Activated naive CD4-positive, alpha-beta T cell treated with anti-CD3 and anti-CD28 coated beads for 36 hours (primary cell): ENCODE results near the gene SCFD2. TPM values are rescaled to one million over a fixed set of nuclear protein-coding genes. Genes with fewer than 3 reads are reported as not detected.

Source experiments
- CTCF ChIA-PET: fragments of 350-600 bp; sonication (Branson Sonifier 250); formaldehyde crosslinking; loops from one replicate; lab custom pipeline; 2021; ENCODE audit warnings: antibody characterized with exemption; lab: Charles Lee
- DNase-seq: peaks from one replicate; pipeline ENCODE4 v3.0.0-alpha.2; 2020
- H3K27ac Mint-ChIP-seq: one replicate; pipeline ENCODE4 v1.8.0; 2021; ENCODE audit warnings: mild to moderate bottlenecking, mixed read lengths
- H3K27me3 Mint-ChIP-seq: one replicate; pipeline ENCODE4 v1.8.0; 2021; ENCODE audit warnings: low read depth, mixed read lengths
- H3K36me3 Mint-ChIP-seq: one replicate; pipeline ENCODE4 v1.8.0; 2021; ENCODE audit warnings: low read depth, mixed read lengths
- H3K4me1 Mint-ChIP-seq: one replicate; pipeline ENCODE4 v1.8.0; 2021; ENCODE audit warnings: low read depth, mixed read lengths
- H3K4me3 Mint-ChIP-seq: one replicate; pipeline ENCODE4 v1.8.0; 2021; ENCODE audit warnings: mild to moderate bottlenecking, moderate library complexity, mixed read lengths
- H3K9me3 Mint-ChIP-seq: one replicate; pipeline ENCODE4 v1.8.0; 2021; ENCODE audit warnings: mixed read lengths
- intact Hi-C: fragments of 100-400 bp; cut with micrococcal nuclease; formaldehyde crosslinking; loops from one replicate; pipeline ENCODE4 v1.15.1; 2023
- total RNA-seq, 2 experiments: library from RNA; stranded (reverse); gene quantifications; one replicate each; pipeline ENCODE4 v1.2.3, GENCODE V29; 2021

SCFD2 gene
- total RNA-seq, 2 experiments from 2014 or later: 14.3 to 15.1 TPM

DNA sequence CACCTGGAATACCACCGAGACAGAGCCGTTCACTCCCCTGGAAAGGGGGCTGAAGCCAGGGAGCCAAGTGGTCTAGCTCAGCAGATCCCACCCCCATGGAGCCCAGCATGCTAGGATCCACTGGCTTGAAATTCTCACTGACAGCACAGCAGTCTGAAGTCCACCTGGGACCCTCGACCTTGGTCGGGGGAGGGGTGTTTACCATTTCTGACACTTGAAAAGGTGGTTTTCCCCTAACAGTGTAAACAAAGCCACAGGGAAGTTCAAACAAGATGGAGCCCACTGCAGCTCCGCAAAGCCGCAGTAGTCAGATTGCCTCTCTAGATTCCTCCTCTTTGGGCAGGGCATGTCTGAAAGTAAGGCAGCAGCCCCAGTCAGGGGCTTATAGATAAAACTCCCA is 260.5 kb downstream of the SCFD2 start:
- no peak for DNase-seq
- Mint-ChIP-seq H3K4me1 (peaks cover 19% of the 10 kb centered on the region), H3K27ac (no peak overlapping the region), H3K27me3 (no peaks in the 10 kb centered on the region), H3K4me3 (no peak overlapping the region), H3K36me3 (peaks cover 59% of the 10 kb centered on the region), H3K9me3 (peaks cover 16% of the 10 kb centered on the region)
- CTCF ChIA-PET: no interaction called here
- intact Hi-C loops: no loop called here

GRCh38 chr4:53103481-53103880 is 262.4 kb downstream of the SCFD2 start:
- CTCF ChIA-PET: no interaction called here

GRCh38 chr4:53101191-53101581 is 264.7 kb downstream of the SCFD2 start:
- H3K27me3 Mint-ChIP-seq: no peaks in the 10 kb centered on the region
- peaks cover 13% of the 10 kb centered on the region for H3K4me1 Mint-ChIP-seq
- DNase-seq: no peak
- CTCF ChIA-PET: no interaction called here
- peaks cover 44% of the 10 kb centered on the region for H3K36me3 Mint-ChIP-seq
- H3K27ac Mint-ChIP-seq: peak overlapping the region; percentile 55
- peaks cover 8% of the 10 kb centered on the region for H3K9me3 Mint-ChIP-seq
- no peak overlapping the region for H3K4me3 Mint-ChIP-seq
- intact Hi-C loops: loop anchor here (1.0 kb wide), 2 partner anchors 12 to 31 kb away; no protein-coding TSS in a partner anchor

More at GRCh38 chr4:53103481-53103880, 262.4 kb downstream of the SCFD2 start:
- Mint-ChIP-seq H3K36me3 (peaks cover 55% of the 10 kb centered on the region), H3K9me3 (peaks cover 15% of the 10 kb centered on the region), H3K4me1 (peaks cover 16% of the 10 kb centered on the region), H3K27me3 (no peaks in the 10 kb centered on the region), H3K4me3 (no peak overlapping the region), H3K27ac (no peak overlapping the region)
- DNase-seq: no peak
- intact Hi-C loops: no loop called here

DNA sequence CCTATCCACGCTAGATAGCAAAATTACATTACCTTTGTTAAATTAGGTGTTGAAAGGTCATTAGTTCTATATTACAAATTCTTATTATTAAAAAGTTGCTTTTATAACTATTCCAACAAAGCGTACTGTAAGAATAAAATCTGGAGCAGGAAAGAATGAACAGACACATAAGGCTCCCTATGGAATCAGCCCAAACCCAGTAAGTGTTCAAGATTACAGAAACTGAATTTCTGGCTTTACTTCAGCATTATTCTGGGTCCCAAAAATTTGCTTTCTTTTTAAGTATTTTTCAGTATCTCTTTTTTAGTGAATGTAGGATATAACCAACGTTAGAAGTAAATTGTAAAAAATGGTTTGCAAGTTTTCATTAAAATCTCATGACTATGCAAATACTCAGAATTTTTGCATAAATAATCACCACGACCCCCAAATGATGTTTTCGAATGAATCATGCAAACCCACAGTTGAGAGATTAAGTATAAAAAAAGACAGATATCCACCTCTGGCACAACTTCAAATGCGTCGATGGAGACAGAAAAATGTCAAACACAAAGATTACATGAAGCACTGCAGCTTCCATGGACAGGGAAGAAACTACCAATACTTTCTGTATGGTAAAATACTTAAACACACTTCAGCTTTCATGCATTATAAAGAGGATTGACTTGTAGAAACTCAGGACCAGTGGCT is 265.2 kb downstream of the SCFD2 start:
- CTCF ChIA-PET: no interaction called here
- H3K36me3 Mint-ChIP-seq: peaks cover 41% of the 10 kb centered on the region
- intact Hi-C loops: loop anchor here (1.0 kb wide), 2 partner anchors 13 to 32 kb away; no protein-coding TSS in a partner anchor
- H3K27ac Mint-ChIP-seq: peak overlapping the region; percentile 55
- peaks cover 13% of the 10 kb centered on the region for H3K4me1 Mint-ChIP-seq
- H3K4me3 Mint-ChIP-seq: no peak overlapping the region
- H3K27me3 Mint-ChIP-seq: no peaks in the 10 kb centered on the region
- H3K9me3 Mint-ChIP-seq: peaks cover 8% of the 10 kb centered on the region
- DNase-seq: no peak

DNA sequence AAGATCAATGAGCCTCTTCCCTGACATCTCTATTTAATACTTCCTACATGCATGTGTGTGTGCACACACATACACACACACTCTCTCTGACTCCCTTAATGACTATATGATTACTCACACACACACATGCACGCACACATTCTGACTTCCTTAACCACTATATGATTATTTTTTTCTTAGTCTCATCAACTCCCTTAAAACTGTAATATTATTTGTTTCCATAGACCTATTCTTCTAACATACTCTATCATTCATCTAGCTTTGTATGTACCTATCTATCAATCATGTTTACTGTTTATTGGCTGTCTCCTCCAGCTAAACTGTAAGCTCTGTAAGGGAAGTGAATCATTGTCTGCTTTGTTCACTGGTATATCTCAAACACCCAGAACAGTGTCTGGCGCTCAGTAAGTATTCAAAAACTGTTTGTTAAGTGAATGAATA is 267.2 kb downstream of the SCFD2 start:
- Mint-ChIP-seq H3K9me3 (peaks cover 17% of the 10 kb centered on the region), H3K4me1 (peaks cover 13% of the 10 kb centered on the region), H3K27ac (no peak overlapping the region), H3K27me3 (no peaks in the 10 kb centered on the region), H3K4me3 (no peak overlapping the region), H3K36me3 (peaks cover 34% of the 10 kb centered on the region)
- intact Hi-C loops: no loop called here
- no peak for DNase-seq
- CTCF ChIA-PET: interaction anchor here (1.0 kb wide), 1 partner anchor 59 kb away, joined by 3 read pairs; no protein-coding TSS in a partner anchor

DNA sequence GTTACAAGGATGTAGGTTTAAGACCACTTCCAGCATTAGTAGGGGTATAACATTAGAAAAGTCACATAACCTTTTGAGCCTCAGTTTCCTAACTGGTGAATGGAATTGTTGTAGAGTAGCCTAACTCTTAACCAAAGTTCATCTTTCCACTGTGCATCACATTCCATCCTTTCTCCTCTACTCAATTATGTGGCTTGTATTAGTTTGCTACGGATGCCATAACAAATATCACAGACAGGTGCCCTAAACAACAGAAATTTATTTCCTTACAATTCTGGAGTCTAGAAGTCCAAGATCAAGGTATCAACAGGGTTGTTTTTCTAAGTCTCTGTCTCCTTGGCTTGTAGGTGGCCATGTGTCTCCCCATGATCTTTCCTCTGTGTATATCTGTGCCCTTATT is 271.8 kb downstream of the SCFD2 start:
- no peak for DNase-seq
- Mint-ChIP-seq H3K27ac (no peak overlapping the region), H3K4me1 (no peaks in the 10 kb centered on the region), H3K27me3 (no peaks in the 10 kb centered on the region), H3K9me3 (peaks cover 20% of the 10 kb centered on the region), H3K36me3 (peaks cover 33% of the 10 kb centered on the region), H3K4me3 (no peak overlapping the region)
- intact Hi-C loops: no loop called here
- CTCF ChIA-PET: no interaction called here

- H3K4me1 Mint-ChIP-seq: no peaks in the 10 kb centered on the region
- intact Hi-C loops: no loop called here
- no peak overlapping the region for H3K4me3 Mint-ChIP-seq
- DNase-seq: no peak
- CTCF ChIA-PET: no interaction called here
- peaks cover 29% of the 10 kb centered on the region for H3K9me3 Mint-ChIP-seq
- H3K36me3 Mint-ChIP-seq: peaks cover 37% of the 10 kb centered on the region
- H3K27ac Mint-ChIP-seq: no peak overlapping the region
- H3K27me3 Mint-ChIP-seq: no peaks in the 10 kb centered on the region
Observed at GRCh38 chr4:53089936-53090729, 275.7 kb downstream of the SCFD2 start.

GRCh38 chr4:53088152-53088551 is 277.7 kb downstream of the SCFD2 start:
- intact Hi-C loops: no loop called here
- no peak overlapping the region for H3K27ac Mint-ChIP-seq
- peaks cover 43% of the 10 kb centered on the region for H3K36me3 Mint-ChIP-seq
- no peak overlapping the region for H3K4me3 Mint-ChIP-seq
- H3K27me3 Mint-ChIP-seq: no peaks in the 10 kb centered on the region
- H3K9me3 Mint-ChIP-seq: peaks cover 32% of the 10 kb centered on the region
- DNase-seq: no peak
- H3K4me1 Mint-ChIP-seq: no peaks in the 10 kb centered on the region
- CTCF ChIA-PET: no interaction called here

- H3K4me3 Mint-ChIP-seq: no peak overlapping the region
- no peaks in the 10 kb centered on the region for H3K27me3 Mint-ChIP-seq
- no peaks in the 10 kb centered on the region for H3K9me3 Mint-ChIP-seq
- CTCF ChIA-PET: no interaction called here
- DNase-seq: no peak
- no peak overlapping the region for H3K27ac Mint-ChIP-seq
- H3K36me3 Mint-ChIP-seq: peaks cover 5% of the 10 kb centered on the region
- peaks cover 8% of the 10 kb centered on the region for H3K4me1 Mint-ChIP-seq
- intact Hi-C loops: no loop called here
Observed at GRCh38 chr4:53076374-53076958, 289.4 kb downstream of the SCFD2 start.

GRCh38 chr4:53075162-53075785 is 290.6 kb downstream of the SCFD2 start:
- Mint-ChIP-seq H3K4me1 (peaks cover 8% of the 10 kb centered on the region), H3K27me3 (no peaks in the 10 kb centered on the region), H3K27ac (no peak overlapping the region), H3K9me3 (peaks cover 3% of the 10 kb centered on the region), H3K4me3 (no peak overlapping the region), H3K36me3 (peaks cover 8% of the 10 kb centered on the region)
- intact Hi-C loops: no loop called here
- CTCF ChIA-PET: interaction anchor here (0.5 to 0.6 kb wide), 2 partner anchors 128 to 1023 kb away, joined by 3 to 4 read pairs; no protein-coding TSS in a partner anchor
- DNase-seq: no peak

DNA sequence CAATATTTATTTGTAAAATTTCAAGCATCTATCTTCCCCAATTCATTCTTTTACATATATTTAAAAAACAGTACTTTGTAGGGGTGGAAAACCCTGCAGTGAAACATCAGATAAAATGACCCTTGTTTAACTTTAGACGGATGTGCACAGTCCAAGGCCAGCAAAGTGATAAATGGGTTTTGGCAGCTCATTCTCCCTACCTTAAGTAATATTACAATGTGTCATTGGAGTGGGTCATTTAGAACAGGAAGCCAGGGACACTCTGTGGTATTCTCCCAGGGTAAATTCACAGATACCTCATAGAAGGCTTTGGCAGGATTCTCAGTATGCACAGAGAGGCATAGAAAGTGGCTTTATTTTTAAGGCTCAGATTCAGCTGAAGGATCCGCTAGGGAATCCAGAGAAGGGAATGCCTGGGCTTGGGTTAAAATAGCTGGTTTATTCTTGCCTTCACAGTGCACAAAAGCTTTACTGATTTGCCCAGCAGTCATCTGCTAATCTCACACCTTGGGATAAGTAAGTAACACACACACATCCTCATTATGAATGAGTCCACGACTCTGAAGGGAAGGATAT is 297.0 kb downstream of the SCFD2 start:
- Mint-ChIP-seq H3K9me3 (peaks cover 17% of the 10 kb centered on the region), H3K4me1 (no peaks in the 10 kb centered on the region), H3K4me3 (no peak overlapping the region), H3K27ac (no peak overlapping the region), H3K27me3 (no peaks in the 10 kb centered on the region), H3K36me3 (peaks cover 31% of the 10 kb centered on the region)
- intact Hi-C loops: no loop called here
- no peak for DNase-seq
- CTCF ChIA-PET: no interaction called here
